ENCODE data around the gene MUC4. TPM values are rescaled to one million over a fixed set of nuclear protein-coding genes. Genes with fewer than 3 reads are reported as not detected.
A peak's percentile ranks its signal among the peaks of the same experiment; 100 is the strongest.

Gene MUC4, protein sequence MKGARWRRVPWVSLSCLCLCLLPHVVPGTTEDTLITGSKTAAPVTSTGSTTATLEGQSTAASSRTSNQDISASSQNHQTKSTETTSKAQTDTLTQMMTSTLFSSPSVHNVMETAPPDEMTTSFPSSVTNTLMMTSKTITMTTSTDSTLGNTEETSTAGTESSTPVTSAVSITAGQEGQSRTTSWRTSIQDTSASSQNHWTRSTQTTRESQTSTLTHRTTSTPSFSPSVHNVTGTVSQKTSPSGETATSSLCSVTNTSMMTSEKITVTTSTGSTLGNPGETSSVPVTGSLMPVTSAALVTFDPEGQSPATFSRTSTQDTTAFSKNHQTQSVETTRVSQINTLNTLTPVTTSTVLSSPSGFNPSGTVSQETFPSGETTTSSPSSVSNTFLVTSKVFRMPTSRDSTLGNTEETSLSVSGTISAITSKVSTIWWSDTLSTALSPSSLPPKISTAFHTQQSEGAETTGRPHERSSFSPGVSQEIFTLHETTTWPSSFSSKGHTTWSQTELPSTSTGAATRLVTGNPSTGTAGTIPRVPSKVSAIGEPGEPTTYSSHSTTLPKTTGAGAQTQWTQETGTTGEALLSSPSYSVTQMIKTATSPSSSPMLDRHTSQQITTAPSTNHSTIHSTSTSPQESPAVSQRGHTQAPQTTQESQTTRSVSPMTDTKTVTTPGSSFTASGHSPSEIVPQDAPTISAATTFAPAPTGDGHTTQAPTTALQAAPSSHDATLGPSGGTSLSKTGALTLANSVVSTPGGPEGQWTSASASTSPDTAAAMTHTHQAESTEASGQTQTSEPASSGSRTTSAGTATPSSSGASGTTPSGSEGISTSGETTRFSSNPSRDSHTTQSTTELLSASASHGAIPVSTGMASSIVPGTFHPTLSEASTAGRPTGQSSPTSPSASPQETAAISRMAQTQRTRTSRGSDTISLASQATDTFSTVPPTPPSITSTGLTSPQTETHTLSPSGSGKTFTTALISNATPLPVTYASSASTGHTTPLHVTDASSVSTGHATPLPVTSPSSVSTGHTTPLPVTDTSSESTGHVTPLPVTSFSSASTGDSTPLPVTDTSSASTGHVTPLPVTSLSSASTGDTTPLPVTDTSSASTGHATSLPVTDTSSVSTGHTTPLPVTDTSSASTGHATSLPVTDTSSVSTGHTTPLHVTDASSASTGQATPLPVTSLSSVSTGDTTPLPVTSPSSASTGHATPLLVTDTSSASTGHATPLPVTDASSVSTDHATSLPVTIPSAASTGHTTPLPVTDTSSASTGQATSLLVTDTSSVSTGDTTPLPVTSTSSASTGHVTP (N-terminal part only)
- total RNA-seq (1 to 10 TPM in 1 of 2 donors, under 1 TPM in 1; 0.59 to 3.1 TPM), polyA plus RNA-seq (ENCODE audit: insufficient read length in 2 of 2) (1 to 10 TPM in 1 of 2 donors, under 1 TPM in 1; 0.95 to 6.3 TPM)
- long read RNA-seq, donor 1, result 0 reads
- long read RNA-seq, donor 2, result 0 reads
- long read RNA-seq, donor 3, result 0 reads
- long read RNA-seq, donor 4, result 0 reads

DNA sequence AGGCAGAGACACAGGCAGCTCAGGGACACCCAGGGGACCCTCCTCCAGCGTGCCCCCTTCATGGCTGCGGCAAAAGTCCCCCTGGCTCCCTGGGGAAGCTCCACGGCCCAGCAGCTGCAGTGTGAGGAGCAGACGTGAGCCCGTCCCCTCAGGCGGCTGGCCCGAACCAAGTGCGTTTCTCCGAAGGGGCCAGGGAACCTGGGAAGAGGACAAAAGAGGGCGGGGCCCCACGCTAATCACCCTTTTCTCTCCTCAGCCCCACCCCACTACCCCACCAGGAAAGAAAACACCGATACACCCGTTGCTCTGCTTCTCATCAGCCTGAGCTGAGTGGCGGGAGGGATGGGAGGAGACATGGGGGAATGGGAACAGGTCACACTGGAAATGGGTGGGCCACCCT, at the start of gene MUC4:
TSS of gene MUC4 (minus strand) at position 174 of the 400 bp plus-strand sequence. CDS start at position 62, 112 bp downstream.
- no peak for DNase-seq (ENCODE audit: low read depth in 4 of 6, low spot score in 6 of 6)
- Histone ChIP-seq H3K36me3 (ENCODE audit: control insufficient read depth, insufficient read depth, low read length) (no peaks in the 10 kb centered on the region), H3K27ac (ENCODE audit: low read depth, low read length) (no peak within 1 kb of the TSS), H3K9me3 (ENCODE audit: control insufficient read depth, insufficient read depth, low read length) (no peaks in the 10 kb centered on the region), H3K27me3 (ENCODE audit: control insufficient read depth, insufficient read depth, low read length) (peaks cover 27% of the 10 kb centered on the region), H3K4me3 (ENCODE audit: low read depth, low read length) (no peak within 1 kb of the TSS), H3K4me1 (ENCODE audit: control insufficient read depth, insufficient read depth, low read length) (peaks cover 25% of the 10 kb centered on the region)
- WGBS (ENCODE audit: insufficient coverage), result 12% methylated on average over 7 of the region's 14 CpGs

DNA sequence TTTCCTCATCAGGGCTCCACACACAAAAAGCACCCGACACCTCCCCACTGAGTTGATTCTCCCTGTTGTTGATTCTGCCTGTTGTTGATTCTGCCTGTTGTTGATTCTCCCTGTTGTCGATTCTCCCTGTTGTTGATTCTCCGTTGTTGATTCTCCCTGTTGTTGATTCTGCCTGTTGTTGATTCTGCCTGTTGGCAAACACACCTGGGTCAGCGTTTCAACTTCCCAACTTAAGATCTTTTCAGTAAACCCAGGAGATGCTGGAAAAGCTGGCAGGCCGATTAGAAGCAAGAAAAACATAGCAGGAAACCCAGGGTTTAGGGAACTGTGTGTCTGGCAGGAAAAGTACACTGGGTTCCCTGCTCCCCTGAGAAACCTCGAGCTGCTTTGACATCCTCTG, 48.7 kb upstream of the MUC4 start:
- Histone ChIP-seq H3K36me3 (ENCODE audit: control insufficient read depth, insufficient read depth, low read length) (peaks cover 26% of the 10 kb centered on the region), H3K27ac (ENCODE audit: low read depth, low read length) (no peak overlapping the region), H3K27me3 (ENCODE audit: control insufficient read depth, insufficient read depth, low read length) (no peaks in the 10 kb centered on the region), H3K4me1 (ENCODE audit: control insufficient read depth, insufficient read depth, low read length) (peaks cover 32% of the 10 kb centered on the region), H3K9me3 (ENCODE audit: control insufficient read depth, insufficient read depth, low read length) (no peaks in the 10 kb centered on the region), H3K4me3 (ENCODE audit: low read depth, low read length) (no peak overlapping the region)
- DNase-seq (ENCODE audit: low read depth in 4 of 6, low spot score in 6 of 6), result no peak
- 59% methylated on average over 4 of the region's 6 CpGs for WGBS (ENCODE audit: insufficient coverage)

DNA sequence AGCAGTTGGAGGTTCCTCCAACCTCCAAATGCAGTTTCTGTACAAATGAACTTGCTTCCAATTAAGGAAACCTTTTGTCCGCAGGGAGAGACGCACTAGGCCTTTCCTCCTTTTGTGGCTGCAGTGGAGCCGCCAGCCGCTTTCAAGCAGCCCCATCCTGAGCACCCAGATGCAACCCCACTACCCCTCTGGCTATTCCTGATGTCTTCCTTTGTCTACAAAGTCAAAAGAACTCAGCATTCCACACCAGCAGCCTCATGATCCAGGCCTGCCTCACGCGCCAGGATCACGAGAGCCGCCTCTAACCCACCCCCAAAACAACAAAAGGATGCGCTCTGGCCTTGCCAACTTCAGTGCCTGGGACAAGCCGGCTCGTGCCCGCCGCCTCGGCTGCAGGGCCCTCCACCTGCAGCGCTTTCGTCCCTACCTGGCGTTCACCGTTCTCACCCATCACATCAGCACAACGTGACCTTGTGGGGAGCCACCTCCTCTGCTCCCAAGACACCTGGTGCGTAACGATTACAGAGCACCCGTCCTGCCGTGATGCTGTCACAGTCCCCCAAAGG, 48.2 kb upstream of the MUC4 start:
- no peaks in the 10 kb centered on the region for H3K9me3 ChIP-seq (ENCODE audit: control insufficient read depth, insufficient read depth, low read length)
- H3K27me3 ChIP-seq (ENCODE audit: control insufficient read depth, insufficient read depth, low read length), result no peaks in the 10 kb centered on the region
- peaks cover 32% of the 10 kb centered on the region for H3K4me1 ChIP-seq (ENCODE audit: control insufficient read depth, insufficient read depth, low read length)
- WGBS (ENCODE audit: insufficient coverage), result 65% methylated on average over 23 of the region's 23 CpGs
- DNase-seq (ENCODE audit: low read depth in 4 of 6, low spot score in 6 of 6), result peak in 1 of 6 donors; percentile 14
- H3K36me3 ChIP-seq (ENCODE audit: control insufficient read depth, insufficient read depth, low read length), result peaks cover 23% of the 10 kb centered on the region
- H3K4me3 ChIP-seq (ENCODE audit: low read depth, low read length), result no peak overlapping the region
- no peak overlapping the region for H3K27ac ChIP-seq (ENCODE audit: low read depth, low read length)

DNA sequence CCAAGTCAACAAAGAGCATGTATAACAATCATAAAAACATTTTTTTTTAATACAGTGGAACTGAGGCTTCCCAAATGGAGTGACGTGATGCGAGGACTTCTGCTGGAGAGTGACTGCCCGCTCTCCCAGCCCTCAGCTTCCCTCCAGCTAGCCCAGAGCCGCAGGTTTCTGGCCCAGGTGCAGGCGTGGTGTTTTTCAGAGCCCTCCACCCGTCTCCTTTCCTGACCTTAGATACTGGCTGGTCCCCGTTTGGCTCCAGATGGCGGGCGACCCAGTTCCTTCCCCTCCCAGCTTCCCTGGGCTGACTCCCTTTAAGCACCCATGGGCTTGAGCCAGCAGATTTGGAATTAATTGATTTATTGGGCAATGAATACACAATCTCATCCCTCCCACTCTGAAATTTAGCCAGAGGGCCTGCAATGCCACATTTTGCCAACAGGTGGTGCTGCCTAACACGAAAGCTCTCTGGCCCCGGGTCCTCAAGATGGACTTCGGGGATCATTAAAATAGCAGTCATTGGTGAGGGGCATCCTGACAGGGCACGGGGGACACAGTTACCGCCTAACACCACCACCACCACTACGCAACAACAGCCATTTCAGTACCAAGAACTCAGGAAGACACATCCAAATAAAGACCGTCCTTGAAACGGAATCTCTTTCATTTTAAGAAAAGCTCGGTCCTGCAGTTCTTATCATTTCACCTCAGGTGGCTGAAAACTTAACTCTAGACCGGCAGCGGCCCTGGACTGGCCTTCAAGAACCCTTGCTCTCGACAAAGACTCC, 47.5 kb upstream of the MUC4 start:
- H3K27me3 ChIP-seq (ENCODE audit: control insufficient read depth, insufficient read depth, low read length), result no peaks in the 10 kb centered on the region
- no peak overlapping the region for H3K27ac ChIP-seq (ENCODE audit: low read depth, low read length)
- no peak overlapping the region for H3K4me3 ChIP-seq (ENCODE audit: low read depth, low read length)
- peak in 5 of 6 donors; percentile 26 to 81 (median 36) for DNase-seq (ENCODE audit: low read depth in 4 of 6, low spot score in 6 of 6)
- no peaks in the 10 kb centered on the region for H3K9me3 ChIP-seq (ENCODE audit: control insufficient read depth, insufficient read depth, low read length)
- peaks cover 31% of the 10 kb centered on the region for H3K4me1 ChIP-seq (ENCODE audit: control insufficient read depth, insufficient read depth, low read length)
- H3K36me3 ChIP-seq (ENCODE audit: control insufficient read depth, insufficient read depth, low read length), result peaks cover 23% of the 10 kb centered on the region
- WGBS (ENCODE audit: insufficient coverage), result 36% methylated on average over 15 of the region's 21 CpGs

DNA sequence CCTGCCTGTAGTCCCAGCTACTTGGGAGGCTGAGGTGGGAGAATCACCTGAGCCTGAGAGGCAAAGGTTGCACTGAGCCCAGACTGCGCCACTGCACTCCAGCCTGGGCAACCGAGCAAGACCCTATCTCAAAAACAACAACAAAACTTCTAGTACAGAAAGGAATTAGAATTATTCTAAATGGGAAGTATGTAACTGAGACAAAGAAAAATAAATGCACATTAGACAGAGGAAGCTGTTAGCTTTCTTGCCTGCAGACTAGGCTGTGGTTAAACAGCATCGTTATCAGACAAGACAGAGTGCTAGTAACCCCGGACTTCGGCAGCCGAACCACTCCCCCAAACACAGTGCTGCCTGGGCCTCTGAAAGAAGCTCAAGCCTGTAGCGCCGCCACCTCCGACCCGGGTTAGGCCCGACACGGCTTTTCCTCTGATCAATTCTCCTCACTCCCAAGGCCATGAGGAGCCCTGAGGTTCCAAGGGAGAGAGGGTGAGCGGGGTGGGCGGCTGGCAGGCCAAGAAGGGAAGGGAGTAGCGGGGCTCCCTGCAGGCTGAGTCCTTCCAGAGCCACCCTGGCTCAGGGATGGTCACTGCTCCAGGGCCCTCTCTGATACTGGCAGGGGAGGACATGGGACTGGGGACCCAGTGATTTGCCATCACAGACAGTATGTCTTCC, 44.8 kb upstream of the MUC4 start:
- Histone ChIP-seq H3K4me3 (ENCODE audit: low read depth, low read length) (no peak overlapping the region), H3K4me1 (ENCODE audit: control insufficient read depth, insufficient read depth, low read length) (peaks cover 14% of the 10 kb centered on the region), H3K27me3 (ENCODE audit: control insufficient read depth, insufficient read depth, low read length) (no peaks in the 10 kb centered on the region), H3K9me3 (ENCODE audit: control insufficient read depth, insufficient read depth, low read length) (no peaks in the 10 kb centered on the region), H3K27ac (ENCODE audit: low read depth, low read length) (no peak overlapping the region), H3K36me3 (ENCODE audit: control insufficient read depth, insufficient read depth, low read length) (peaks cover 7% of the 10 kb centered on the region)
- no peak for DNase-seq (ENCODE audit: low read depth in 4 of 6, low spot score in 6 of 6)
- 77% methylated on average over 5 of the region's 15 CpGs for WGBS (ENCODE audit: insufficient coverage)

DNA sequence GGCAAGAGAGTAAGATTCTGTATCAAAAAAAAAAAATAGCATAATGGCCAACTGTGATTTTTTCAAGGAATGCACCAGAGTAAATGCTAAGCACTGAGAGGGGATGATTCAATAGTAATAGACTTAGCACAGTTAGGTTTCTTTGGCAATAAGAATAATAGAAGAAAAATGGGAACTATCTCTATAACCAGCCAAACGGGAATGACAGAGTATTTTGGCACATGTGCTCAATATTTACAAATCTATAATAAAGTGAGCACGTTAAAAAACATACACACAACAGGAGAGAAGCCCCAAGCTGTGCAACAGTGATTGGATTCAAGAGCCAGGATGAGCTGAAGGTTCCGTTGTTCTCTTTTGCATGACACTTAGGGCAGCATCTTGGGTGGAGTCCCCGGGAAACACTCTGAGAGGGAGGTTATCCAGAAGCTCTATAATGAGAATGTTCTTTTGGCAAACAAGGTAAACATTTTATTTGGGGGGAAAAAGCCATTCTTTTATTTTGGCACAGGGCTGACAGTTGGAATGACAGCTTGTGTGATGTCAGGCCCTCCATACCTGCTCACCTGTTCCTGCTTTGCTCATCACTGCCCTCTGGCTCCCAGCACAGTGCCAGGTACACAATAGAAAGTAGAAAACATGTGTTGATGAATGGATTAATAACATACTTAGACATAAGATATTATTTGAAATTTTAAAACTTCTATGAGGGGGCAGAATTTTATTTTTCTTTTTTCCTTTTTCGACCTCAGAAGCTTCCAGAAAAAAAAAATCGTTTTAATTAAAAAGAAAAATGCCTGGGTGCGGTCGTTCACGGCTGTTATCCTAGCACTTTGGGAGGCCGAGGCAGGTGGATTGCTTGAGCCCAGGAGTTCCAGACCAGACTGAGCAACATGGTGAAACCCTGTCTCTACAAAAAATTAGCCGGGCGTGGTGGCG, 44.0 kb upstream of the MUC4 start:
- peak in 1 of 6 donors; percentile 50 for DNase-seq (ENCODE audit: low read depth in 4 of 6, low spot score in 6 of 6)
- no peaks in the 10 kb centered on the region for H3K27me3 ChIP-seq (ENCODE audit: control insufficient read depth, insufficient read depth, low read length)

DNA sequence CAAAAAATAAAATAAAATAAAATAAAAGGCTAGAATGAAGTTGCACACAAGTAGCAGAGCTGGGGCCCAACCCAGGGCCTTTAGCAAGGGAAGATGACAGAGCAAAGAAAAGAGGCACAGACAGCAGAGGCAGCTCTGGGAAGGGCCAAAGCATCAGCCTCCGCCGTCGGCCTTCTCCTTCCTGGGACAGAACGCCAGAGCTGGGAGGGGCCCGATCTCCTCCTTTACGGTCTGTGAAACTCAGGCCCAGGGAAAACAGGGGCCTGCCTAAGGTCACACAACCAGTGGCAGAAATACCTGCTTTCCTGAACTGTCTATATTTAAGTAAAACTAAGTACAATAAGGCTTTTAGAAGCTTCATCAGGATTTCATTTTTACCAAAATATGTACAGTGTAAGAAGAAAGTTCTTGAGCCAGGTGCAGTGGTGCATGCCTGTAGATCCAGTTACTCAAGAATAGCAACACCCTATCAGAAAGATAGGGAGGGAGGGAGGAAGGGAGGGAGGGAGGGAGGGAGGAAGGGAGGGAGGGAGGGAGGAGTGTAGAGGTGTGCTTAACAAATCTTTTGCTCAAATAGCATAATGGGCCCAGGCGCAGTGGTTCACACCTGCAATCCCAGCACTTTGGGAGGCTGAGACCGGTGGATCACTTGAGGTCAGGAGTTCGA, 43.0 kb upstream of the MUC4 start:
- H3K4me1 ChIP-seq (ENCODE audit: control insufficient read depth, insufficient read depth, low read length), result peaks cover 14% of the 10 kb centered on the region
- no peak overlapping the region for H3K27ac ChIP-seq (ENCODE audit: low read depth, low read length)
- no peak for DNase-seq (ENCODE audit: low read depth in 4 of 6, low spot score in 6 of 6)
- WGBS (ENCODE audit: insufficient coverage), result 73% methylated on average over 7 of the region's 9 CpGs
- no peaks in the 10 kb centered on the region for H3K27me3 ChIP-seq (ENCODE audit: control insufficient read depth, insufficient read depth, low read length)
- H3K4me3 ChIP-seq (ENCODE audit: low read depth, low read length), result no peak overlapping the region
- H3K36me3 ChIP-seq (ENCODE audit: control insufficient read depth, insufficient read depth, low read length), result peaks cover 3% of the 10 kb centered on the region
- no peaks in the 10 kb centered on the region for H3K9me3 ChIP-seq (ENCODE audit: control insufficient read depth, insufficient read depth, low read length)

More for the DNA sequence above, 44.0 kb upstream of the MUC4 start:
- Histone ChIP-seq H3K4me3 (ENCODE audit: low read depth, low read length) (no peak overlapping the region), H3K4me1 (ENCODE audit: control insufficient read depth, insufficient read depth, low read length) (peaks cover 19% of the 10 kb centered on the region), H3K27ac (ENCODE audit: low read depth, low read length) (no peak overlapping the region), H3K36me3 (ENCODE audit: control insufficient read depth, insufficient read depth, low read length) (peaks cover 7% of the 10 kb centered on the region), H3K9me3 (ENCODE audit: control insufficient read depth, insufficient read depth, low read length) (no peaks in the 10 kb centered on the region)
- WGBS (ENCODE audit: insufficient coverage), result 85% methylated on average over 10 of the region's 13 CpGs

Measured in spinal cord (tissue), 10 donors.